Aorta (tissue), 5 donors: ENCODE measurements around the gene TMEM272. TPM values are rescaled to one million over a fixed set of nuclear protein-coding genes. Genes with fewer than 3 reads are reported as not detected.

Source experiments
- ATAC-seq: fragments of 200-7000 bp; cut with Tn5 transposase; one replicate; pipeline ENCODE4 v1.9.1; 2022; ENCODE audit warnings: moderate library complexity; ENCODE audit not compliant: low FRiP score
- DNase-seq, 2 donors: peaks; one replicate each; pipeline ENCODE4 v3.0.0-alpha.2; 2020
- H3K27ac ChIP-seq, 2 donors: one replicate each; pipeline ENCODE4 v1.5.1; 2013; ENCODE audit warnings: low read length in 2 of 2, mild to moderate bottlenecking in 2 of 2, moderate library complexity in 2 of 2, control low read depth in 1 of 2, inconsistent platforms in 1 of 2, low read depth in 1 of 2
- H3K27me3 ChIP-seq, 2 donors: one replicate each; pipeline ENCODE4 v1.6.1; 2013; ENCODE audit warnings: control low read depth in 1 of 2, low read length in 1 of 2, mild to moderate bottlenecking in 1 of 2, moderate library complexity in 1 of 2; ENCODE audit not compliant: insufficient read depth in 2 of 2, control insufficient read depth in 1 of 2
- H3K36me3 ChIP-seq, 2 donors: one replicate each; pipeline ENCODE4 v1.6.1; 2013; ENCODE audit warnings: control low read depth in 1 of 2, low read length in 1 of 2, mild to moderate bottlenecking in 1 of 2; ENCODE audit not compliant: insufficient read depth in 2 of 2, control insufficient read depth in 1 of 2
- H3K4me1 ChIP-seq, 2 donors: one replicate each; pipeline ENCODE4 v1.6.1; 2013; ENCODE audit warnings: low read length in 2 of 2, control low read depth in 1 of 2, mild to moderate bottlenecking in 1 of 2, moderate library complexity in 1 of 2; ENCODE audit not compliant: insufficient read depth in 2 of 2, control insufficient read depth in 1 of 2
- H3K4me3 ChIP-seq, 2 donors: one replicate each; pipeline ENCODE4 v1.5.1; 2013; ENCODE audit warnings: low read length in 2 of 2, control low read depth in 1 of 2, mild to moderate bottlenecking in 1 of 2
- H3K9me3 ChIP-seq: one replicate; pipeline ENCODE4 v1.6.1; 2013; ENCODE audit warnings: mild to moderate bottlenecking, low read length; ENCODE audit not compliant: control insufficient read depth
- WGBS, 2 donors: extraction: QIAGEN DNeasy Blood & Tissue Kit; methylation state at CpG; one replicate each; pipeline ENCODE4 v1.1.7; 2013; 5-methylcytosine and 5-hydroxymethylcytosine counted together
- intact Hi-C, 2 donors: fragments of 100-400 bp; cut with DNase I; formaldehyde crosslinking; loops; one replicate each; pipeline versions ENCODE4 v1.14.2 to v1.15.0; 2022
- polyA plus RNA-seq, 2 donors: library from polyadenylated mRNA; stranded (reverse); fragments of 200-250 nt; gene quantifications; one replicate each; pipeline ENCODE4 v1.2.3, GENCODE V29; 2013
- total RNA-seq, 2 donors: library from RNA; stranded (reverse); fragmentation: NEBNext Ultra II Directional; extraction: Animal tissue kit (Norgen Biotek cat#: 25700); gene quantifications; one replicate each; pipeline ENCODE4 v1.2.1, GENCODE V29; 2021
- donor health status: healthy with polysubstance abuse.
- donor health status: Bipolar disorder and iron deficiency.
- donor health status: DM: no; HTN: no; CAD: no.
- donor health status: DM: no; HTN: no; CAD: no.
- donor health status: DM: yes; HTN: yes; CAD: no.

Gene TMEM272
- total and polyA plus RNA-seq, 4 donors, result 0.03 to 0.57 (median 0.16) TPM; not detected in 1

DNA sequence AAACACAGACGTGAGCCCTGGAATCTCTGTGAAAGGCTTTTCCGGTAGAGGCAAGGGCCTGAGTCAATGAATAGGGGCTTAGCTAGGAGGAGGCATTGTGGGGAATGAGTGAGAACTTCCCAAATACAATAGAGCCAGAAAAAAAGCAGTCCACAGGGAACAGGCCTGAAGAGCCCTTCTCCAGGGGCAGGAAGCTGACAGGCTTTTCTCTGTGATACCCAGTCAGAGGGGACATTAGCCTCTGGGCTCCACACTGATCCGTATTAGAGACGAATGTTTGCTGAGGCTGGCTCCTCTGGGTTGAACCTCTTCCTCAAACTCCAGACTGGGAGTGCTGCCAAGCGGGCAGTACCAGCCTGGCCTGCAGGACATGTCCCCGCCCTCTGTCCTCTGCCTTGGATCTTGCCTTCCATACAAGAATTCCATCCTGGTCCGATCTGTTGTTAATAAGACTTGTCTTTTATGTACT lies 43.3 kb downstream of the TMEM272 start:
- ATAC-seq (peak; percentile 3), DNase-seq (peak; percentile 85 to 91)
- H3K9me3 ChIP-seq, result no peaks in the 10 kb centered on the region
- peak overlapping the region; percentile 68 to 96 for H3K27ac ChIP-seq
- no peaks in the 10 kb centered on the region for H3K36me3 ChIP-seq
- 5 to 8% methylated on average over 7 of the region's 7 CpGs for WGBS, 2 donors
- H3K4me1 ChIP-seq, result peaks cover 2 to 6% of the 10 kb centered on the region in 2 donors
- intact Hi-C loops, result loop anchor here (2.0 to 10.0 kb wide), 6 partner anchors 39 to 357 kb away; partner anchors contain the start of genes INTS6 (in 1 of the 2) and WDFY2 (in 1 of the 2)
- no peaks in the 10 kb centered on the region for H3K27me3 ChIP-seq
- no peak overlapping the region for H3K4me3 ChIP-seq

GRCh38 chr13:51800486-51800885 lies 44.5 kb downstream of the TMEM272 start:
- WGBS, 2 donors, result 31 to 36% methylated on average over 5 of the region's 5 CpGs
- DNase-seq (no peak), ATAC-seq (no peak)
- Histone ChIP-seq H3K9me3 (no peaks in the 10 kb centered on the region), H3K4me3 (no peak overlapping the region), H3K27me3 (no peaks in the 10 kb centered on the region), H3K27ac (peak overlapping the region in 1 of 2 donors; percentile 37), H3K36me3 (peaks cover 0 to 2% of the 10 kb centered on the region in 2 donors), H3K4me1 (peaks cover 2 to 6% of the 10 kb centered on the region in 2 donors)
- intact Hi-C loops, result loop anchor here (5.0 to 10.0 kb wide), 5 partner anchors 38 to 356 kb away; partner anchors contain the start of gene INTS6 (in 1 of the 2)

DNA sequence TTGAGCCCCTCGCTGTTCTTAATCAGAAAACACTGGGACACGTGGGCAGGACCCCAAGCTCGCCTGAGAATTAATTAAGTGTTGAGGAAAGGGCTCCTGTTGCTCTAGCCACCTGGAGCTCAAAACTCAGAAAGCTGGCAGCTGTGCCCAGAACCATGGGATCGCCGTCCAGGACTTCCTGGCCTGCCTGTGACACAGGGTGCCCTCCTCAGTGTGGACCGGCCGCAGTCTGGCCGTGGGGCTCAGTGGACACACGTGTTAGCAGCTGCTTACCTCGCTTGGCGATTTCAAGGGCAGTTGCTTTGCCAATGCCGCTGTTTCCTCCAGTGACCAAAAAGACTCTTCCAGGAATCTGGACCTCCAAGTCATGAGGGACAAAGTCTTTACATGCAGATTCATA lies 45.7 kb downstream of the TMEM272 start:
- Histone ChIP-seq H3K4me1 (peaks cover 2 to 6% of the 10 kb centered on the region in 2 donors), H3K27ac (no peak overlapping the region), H3K9me3 (no peaks in the 10 kb centered on the region), H3K4me3 (no peak overlapping the region), H3K36me3 (peaks cover 0 to 2% of the 10 kb centered on the region in 2 donors), H3K27me3 (no peaks in the 10 kb centered on the region)
- intact Hi-C loops, result no loop called here
- DNase-seq (no peak), ATAC-seq (no peak)
- 93 to 95% methylated on average over 12 of the region's 12 CpGs for WGBS, 2 donors

- 74 to 77% methylated on average over 12 of the region's 12 CpGs for WGBS, 2 donors
- H3K4me3 ChIP-seq, result no peak overlapping the region
Observed at GRCh38 chr13:51797664-51798488, 47.1 kb downstream of the TMEM272 start.

DNA sequence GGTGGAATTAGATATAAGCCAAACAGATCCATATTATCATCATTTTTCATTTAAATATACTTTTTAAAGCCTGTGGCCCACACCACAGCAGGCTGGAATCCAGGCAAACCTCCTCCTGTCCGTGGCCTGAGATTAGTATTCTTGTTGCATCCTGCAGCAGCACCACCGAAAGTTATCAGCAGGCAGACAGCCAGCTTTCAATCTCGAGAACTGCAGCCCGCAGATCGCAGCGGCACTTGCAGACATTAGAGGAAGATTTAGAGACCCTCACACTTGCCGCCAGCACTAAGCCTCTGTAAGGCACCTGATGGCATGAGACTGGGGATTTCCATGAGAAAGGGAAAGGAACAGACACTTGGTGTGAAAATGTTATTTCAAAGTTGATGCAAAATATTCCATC lies 48.4 kb downstream of the TMEM272 start:
- DNase-seq (no peak), ATAC-seq (no peak)
- Histone ChIP-seq H3K9me3 (no peaks in the 10 kb centered on the region), H3K4me3 (no peak overlapping the region), H3K27ac (no peak overlapping the region), H3K27me3 (no peaks in the 10 kb centered on the region), H3K36me3 (peaks cover 0 to 2% of the 10 kb centered on the region in 2 donors), H3K4me1 (no peaks in the 10 kb centered on the region)
- intact Hi-C loops, result no loop called here
- WGBS, 2 donors, result 87% methylated on average over 7 of the region's 7 CpGs

More at GRCh38 chr13:51797664-51798488, 47.1 kb downstream of the TMEM272 start:
- Histone ChIP-seq H3K27ac (no peak overlapping the region), H3K9me3 (no peaks in the 10 kb centered on the region), H3K27me3 (no peaks in the 10 kb centered on the region), H3K4me1 (peaks cover 2 to 6% of the 10 kb centered on the region in 2 donors), H3K36me3 (peaks cover 0 to 2% of the 10 kb centered on the region in 2 donors)
- DNase-seq, result no peak
- intact Hi-C loops, result no loop called here
- no peak for ATAC-seq

- Histone ChIP-seq H3K36me3 (peaks cover 0 to 2% of the 10 kb centered on the region in 2 donors), H3K27me3 (no peaks in the 10 kb centered on the region), H3K4me1 (no peaks in the 10 kb centered on the region), H3K4me3 (no peak overlapping the region), H3K9me3 (no peaks in the 10 kb centered on the region), H3K27ac (no peak overlapping the region)
- 95 to 97% methylated on average over 2 of the region's 2 CpGs for WGBS, 2 donors
- ATAC-seq, result no peak
- intact Hi-C loops, result no loop called here
- DNase-seq, result no peak
Observed at GRCh38 chr13:51795419-51795818, 49.6 kb downstream of the TMEM272 start.

DNA sequence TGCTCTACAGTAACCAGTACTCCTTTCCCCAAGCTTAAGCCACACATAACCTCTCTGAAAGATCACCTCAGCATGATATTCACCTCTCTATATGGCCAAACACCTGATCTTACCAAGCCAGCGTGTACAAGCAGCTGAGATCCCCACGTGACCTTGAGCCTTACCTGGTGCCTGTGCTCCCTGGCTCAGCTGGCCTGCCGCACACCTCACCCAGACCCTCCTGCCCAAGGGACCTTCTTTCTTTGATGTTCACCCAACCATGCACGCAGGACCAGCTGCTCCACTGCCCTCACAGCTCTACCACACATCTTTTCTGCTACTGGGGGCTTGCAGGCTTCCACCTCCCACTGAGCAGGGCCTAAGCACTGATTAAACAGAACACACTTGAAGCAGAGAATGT lies 50.0 kb downstream of the TMEM272 start:
- ATAC-seq, result no peak
- 86 to 93% methylated on average over 4 of the region's 4 CpGs for WGBS, 2 donors
- intact Hi-C loops, result no loop called here

DNA sequence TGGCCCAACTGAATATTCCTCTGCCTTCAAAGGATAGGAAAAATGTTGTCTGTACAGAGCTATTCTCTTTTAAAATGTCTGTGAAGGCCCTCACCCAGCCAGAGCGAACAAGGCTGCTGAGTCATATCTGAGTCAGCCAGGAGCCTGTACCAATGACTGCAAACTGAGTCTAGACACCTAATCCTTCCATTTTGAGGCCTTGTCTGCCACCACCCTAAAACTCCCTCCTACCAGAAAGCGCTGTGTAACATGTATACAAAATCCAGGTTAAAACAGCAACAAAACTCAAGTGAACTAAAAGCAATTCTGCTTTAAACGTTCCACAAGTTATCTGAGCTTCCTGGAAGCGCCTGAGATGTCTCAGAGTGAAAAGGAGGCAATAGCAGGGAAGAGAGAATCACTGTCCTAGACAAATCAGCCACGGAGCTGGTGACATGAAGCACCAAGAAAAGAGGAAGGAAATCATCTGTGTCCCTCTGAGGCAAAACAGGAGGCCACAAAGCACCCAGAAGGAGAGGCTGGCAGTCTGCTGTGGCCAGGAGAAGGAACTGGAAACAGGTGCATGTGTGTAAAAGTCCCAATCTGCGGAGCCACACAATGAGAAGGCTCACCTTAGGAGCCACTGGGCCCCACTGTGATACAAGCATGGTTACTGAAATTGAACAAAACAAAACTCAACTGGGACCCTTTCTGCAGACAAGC lies 51.3 kb downstream of the TMEM272 start:
- intact Hi-C loops, result no loop called here
- Histone ChIP-seq H3K4me1 (no peaks in the 10 kb centered on the region), H3K4me3 (no peak overlapping the region), H3K27ac (no peak overlapping the region), H3K36me3 (peaks cover 0 to 2% of the 10 kb centered on the region in 2 donors), H3K9me3 (no peaks in the 10 kb centered on the region), H3K27me3 (no peaks in the 10 kb centered on the region)
- WGBS, 2 donors, result 77 to 78% methylated on average over 6 of the region's 6 CpGs
- DNase-seq (no peak), ATAC-seq (no peak)

More for the DNA sequence above, 50.0 kb downstream of the TMEM272 start:
- Histone ChIP-seq H3K36me3 (peaks cover 0 to 2% of the 10 kb centered on the region in 2 donors), H3K27me3 (no peaks in the 10 kb centered on the region), H3K4me1 (no peaks in the 10 kb centered on the region), H3K9me3 (no peaks in the 10 kb centered on the region), H3K27ac (no peak overlapping the region), H3K4me3 (no peak overlapping the region)
- DNase-seq, result no peak
